Stimulated activated CD8-positive, alpha-beta memory T cell treated with anti-CD3 and anti-CD28 coated beads, Interleukin-12 subunit alpha, Interleukin-12 subunit beta, amount 100 ng/mL, for 1 hour (primary cell): ENCODE measurements around the gene RHPN2.
"Not testable (repeated sequence)": the region's sequence is repeated elsewhere in the genome, so short reads cannot be mapped to it uniquely, and the experiment has no call there.

Experiments
- DNase-seq: peaks from one replicate; pipeline ENCODE4 v3.0.0-alpha.2; 2020; ENCODE audit warnings: low read depth

RHPN2 gene

GRCh38 chr19:33064458-33064791, 263 bp downstream of the RHPN2 start:
- DNase-seq, result no peak

GRCh38 chr19:33063753-33064457, 783 bp downstream of the RHPN2 start:
- DNase-seq, result no peak

- no peak for DNase-seq
Observed at GRCh38 chr19:33063356-33063752, 1.3 kb downstream of the RHPN2 start.

GRCh38 chr19:33062902-33063301, 1.8 kb downstream of the RHPN2 start:
- no peak for DNase-seq

- no peak for DNase-seq
Observed at GRCh38 chr19:33060586-33060985, 4.1 kb downstream of the RHPN2 start.

GRCh38 chr19:33055718-33056117, 9.0 kb downstream of the RHPN2 start:
- DNase-seq, result no peak

GRCh38 chr19:33054623-33055022, 10.1 kb downstream of the RHPN2 start:
- DNase-seq, result no peak

- no peak for DNase-seq
Observed at GRCh38 chr19:33052352-33052972, 12.2 kb downstream of the RHPN2 start.

- DNase-seq, result no peak
Observed at GRCh38 chr19:33050110-33050509, 14.6 kb downstream of the RHPN2 start.

- DNase-seq, result no peak
Observed at GRCh38 chr19:33048806-33049676, 15.6 kb downstream of the RHPN2 start.

GRCh38 chr19:33047422-33047821, 17.3 kb downstream of the RHPN2 start:
- DNase-seq, result no peak

- DNase-seq, result not testable (repeated sequence)
Observed at GRCh38 chr19:33041828-33042160, 22.9 kb downstream of the RHPN2 start.

GRCh38 chr19:33040994-33041827, 23.5 kb downstream of the RHPN2 start:
- no peak for DNase-seq

GRCh38 chr19:33039815-33040214, 24.9 kb downstream of the RHPN2 start:
- DNase-seq, result no peak

- no peak for DNase-seq
Observed at GRCh38 chr19:33039108-33039599, 25.5 kb downstream of the RHPN2 start.

GRCh38 chr19:33037168-33038025, 27.3 kb downstream of the RHPN2 start:
- DNase-seq, result not testable (repeated sequence)

GRCh38 chr19:33036370-33037167, 28.1 kb downstream of the RHPN2 start:
- not testable (repeated sequence) for DNase-seq

- no peak for DNase-seq
Observed at GRCh38 chr19:33035461-33035860, 29.2 kb downstream of the RHPN2 start.

GRCh38 chr19:33032218-33032781, 32.4 kb downstream of the RHPN2 start:
- no peak for DNase-seq

GRCh38 chr19:33029746-33030303, 34.9 kb downstream of the RHPN2 start:
- DNase-seq, result no peak
